HG03108 (cell line): Measurements from ENCODE around the gene ELK3.

Experiments
- ATAC-seq: cut with Tn5 transposase; IDR thresholded peaks from one replicate; pipeline ENCODE4 v1.9.1; 2021; ENCODE audit warnings: moderate library complexity; ENCODE audit not compliant: unreplicated experiment

The ELK3 gene

DNA sequence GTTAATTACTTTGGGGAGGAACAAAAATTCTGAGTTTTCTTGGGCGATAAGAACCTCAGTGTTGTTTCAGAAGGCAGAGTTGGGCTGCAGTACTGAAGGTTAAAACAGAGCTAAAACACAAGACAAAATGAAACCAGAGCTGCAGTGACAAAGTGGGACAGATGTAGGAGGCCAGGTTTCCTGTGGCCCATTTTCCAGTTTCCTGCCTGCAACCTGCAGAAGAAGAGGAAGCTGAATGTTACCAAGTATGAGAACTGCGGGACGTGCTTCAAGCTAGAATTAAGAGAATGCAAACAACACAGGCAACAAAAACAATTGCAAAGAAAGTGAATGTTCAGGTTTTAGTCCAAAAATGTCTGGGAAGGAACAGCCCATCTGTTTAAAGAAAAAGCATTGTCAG is 17.8 kb downstream of the ELK3 start:
- no peak for ATAC-seq

DNA sequence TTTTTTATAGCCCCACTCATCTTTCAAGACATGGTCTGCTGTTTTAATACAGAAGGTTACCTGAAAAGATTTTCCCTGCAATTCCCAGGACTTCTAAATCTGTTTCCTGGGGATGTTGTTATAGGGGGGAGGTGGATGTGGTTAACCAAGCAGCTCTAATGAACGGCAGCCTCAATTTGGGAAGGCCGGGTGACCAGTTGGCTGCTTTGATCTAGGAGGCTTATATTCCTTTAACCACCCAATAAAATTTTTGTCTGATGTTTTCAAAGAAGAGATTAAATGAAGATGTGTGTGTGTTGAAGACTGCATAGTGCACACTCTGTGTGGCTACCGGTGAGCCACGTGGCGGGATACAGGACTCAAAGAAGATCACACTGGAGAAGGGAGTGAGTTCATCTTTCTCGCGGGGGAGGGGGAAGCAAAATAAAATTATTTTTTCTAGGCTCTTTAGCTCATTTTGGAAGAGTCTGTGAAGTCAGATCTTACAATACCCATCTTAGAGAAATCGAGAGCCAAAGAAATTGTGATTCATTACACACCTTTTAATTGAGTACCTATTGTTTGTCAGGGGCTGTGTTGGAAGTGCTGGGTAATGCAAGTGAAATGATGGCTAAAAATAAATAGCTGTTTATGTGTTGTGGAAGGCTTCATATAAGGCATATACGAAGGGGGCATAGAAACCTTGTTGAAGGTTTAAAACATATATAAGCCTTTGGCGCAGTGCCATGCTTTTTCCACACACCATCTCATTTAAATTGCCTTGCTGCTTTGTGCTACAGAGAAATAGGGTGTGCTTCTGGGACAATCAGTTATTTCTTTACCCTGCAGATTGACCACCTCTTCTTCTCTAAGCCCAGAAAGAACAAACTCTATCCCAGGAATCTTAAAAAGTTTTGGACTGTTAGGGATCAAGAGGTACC is 18.5 kb downstream of the ELK3 start:
- no peak for ATAC-seq

DNA sequence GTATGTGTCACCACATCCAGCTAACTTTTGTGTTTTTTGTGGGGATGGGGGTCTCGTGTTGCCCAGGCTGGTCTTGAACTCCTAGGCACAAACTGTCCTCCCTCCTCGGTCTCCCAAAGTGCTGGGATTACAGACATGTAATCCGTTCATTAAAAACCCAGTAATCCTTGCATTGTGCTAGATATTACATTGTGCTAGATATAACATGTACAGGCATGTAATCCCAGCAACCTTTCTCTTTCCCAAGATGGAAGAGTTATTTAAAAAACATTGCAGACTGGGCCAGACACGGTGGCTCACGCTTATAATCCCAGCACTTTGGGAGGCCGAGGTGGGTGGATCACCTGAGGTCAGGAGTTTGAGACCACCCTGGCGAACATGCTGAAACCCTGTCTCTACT is 19.7 kb downstream of the ELK3 start:
- ATAC-seq, result no peak

DNA sequence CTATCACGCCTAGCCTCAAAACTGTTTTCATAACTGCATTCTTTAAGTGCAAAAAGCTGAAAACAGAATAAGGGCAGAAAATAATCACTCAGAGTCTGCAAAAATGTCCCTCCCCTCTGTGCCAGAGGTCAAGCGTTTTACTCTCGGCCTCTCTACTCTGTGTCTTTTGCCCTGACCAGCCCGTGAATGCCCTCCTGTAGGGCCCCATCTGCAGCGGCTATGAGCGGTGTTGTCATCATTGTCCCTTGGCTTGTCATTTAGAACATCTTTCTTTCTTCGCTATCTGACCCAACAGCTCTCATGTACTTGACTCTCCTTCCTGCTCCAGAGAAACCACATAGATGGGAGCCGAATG is 21.7 kb downstream of the ELK3 start:
- ATAC-seq, result no peak

DNA sequence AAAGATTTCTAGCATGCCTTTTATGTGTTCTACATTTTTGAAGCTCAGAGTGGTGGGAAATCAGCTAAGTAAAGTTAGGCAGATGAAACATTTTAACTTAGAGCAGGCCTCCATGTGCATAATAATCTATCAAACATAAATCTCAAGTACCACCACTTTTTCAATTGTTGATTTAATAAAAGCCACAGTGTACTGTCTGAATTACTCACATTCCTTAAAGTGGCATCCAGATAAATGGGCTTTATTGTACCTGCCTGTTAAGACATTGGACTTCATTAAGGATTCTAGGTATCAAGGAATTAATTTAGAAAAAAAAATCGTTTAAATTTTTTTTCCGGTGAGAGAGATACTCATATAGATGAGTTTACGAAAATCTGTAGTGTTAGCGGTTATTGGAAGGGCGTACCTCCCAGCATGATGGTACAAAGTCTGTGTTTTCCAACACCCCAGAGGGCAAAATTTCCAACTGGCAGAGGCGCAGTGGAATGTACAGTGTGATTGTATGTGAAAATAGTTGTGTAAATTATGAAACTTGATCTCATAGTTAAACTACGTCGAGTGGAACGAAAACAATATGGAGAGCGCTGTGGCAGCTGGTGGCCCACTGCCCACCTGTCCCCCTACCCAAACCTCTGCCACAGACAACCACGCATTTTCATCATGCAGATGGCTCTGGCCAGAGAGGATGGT is 25.0 kb downstream of the ELK3 start:
- ATAC-seq, result no peak

DNA sequence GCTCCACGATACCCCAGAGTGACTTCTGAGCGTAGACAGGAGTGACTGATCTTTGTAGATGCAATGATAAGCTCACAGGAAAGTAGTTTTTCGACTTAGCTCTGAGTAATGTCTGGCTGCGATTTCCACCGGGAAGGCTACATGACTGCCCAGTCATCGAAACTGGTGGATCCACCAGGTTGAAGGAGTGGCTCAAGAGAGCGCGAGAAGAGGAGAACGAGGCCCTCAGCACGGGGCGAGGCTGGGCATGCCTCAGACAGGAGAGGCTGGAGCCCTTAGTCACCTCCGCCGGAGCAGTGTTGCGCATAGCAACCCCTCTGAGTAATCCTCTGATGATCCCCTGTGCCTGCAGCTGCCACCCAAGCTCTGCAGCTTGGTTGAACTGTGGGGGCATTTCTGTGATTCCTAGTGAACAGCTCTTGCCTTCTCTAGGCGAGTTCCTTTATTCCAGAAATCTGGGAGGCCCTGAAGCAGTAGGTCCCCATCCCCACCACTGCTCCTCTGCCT is 25.6 kb downstream of the ELK3 start:
- no peak for ATAC-seq

DNA sequence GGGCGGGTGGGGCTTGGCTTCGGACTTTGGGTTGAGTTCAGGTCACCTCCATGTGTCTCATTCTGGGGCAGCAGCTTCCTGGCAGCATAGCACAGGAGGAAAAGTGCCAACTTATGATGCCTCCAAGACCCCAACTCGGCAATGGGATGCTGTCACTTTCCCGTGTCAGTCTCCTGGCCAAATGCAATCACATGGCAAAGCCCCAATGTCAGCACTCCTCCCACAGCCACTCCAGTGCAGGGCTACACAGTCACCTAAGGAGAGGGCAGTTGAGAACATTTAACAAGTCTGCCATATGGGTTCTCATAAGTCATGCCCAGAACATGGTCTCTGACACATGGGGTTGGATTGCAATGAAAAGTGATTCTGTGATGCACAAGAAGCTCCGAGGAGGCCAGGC is 26.7 kb downstream of the ELK3 start:
- ATAC-seq, result no peak

DNA sequence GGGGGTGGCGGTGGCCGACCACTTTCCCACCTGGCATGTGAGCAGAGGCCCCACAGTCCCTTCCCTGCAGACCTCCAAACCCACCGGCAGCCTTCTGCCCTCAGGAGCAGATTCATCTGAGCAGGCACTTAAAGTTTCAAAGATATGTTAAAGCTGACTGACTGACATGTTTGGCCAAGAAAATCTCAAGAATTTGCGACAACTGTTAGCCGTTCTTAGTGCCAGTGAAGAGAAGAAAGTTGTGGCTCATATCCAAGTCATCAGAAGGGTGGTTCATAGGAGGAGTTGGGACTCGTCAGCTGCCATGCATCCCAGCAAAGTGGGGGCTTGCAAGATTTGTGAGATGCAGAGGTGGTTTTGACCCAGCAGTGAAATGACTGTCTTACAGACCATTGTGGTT is 27.2 kb downstream of the ELK3 start:
- ATAC-seq, result no peak

DNA sequence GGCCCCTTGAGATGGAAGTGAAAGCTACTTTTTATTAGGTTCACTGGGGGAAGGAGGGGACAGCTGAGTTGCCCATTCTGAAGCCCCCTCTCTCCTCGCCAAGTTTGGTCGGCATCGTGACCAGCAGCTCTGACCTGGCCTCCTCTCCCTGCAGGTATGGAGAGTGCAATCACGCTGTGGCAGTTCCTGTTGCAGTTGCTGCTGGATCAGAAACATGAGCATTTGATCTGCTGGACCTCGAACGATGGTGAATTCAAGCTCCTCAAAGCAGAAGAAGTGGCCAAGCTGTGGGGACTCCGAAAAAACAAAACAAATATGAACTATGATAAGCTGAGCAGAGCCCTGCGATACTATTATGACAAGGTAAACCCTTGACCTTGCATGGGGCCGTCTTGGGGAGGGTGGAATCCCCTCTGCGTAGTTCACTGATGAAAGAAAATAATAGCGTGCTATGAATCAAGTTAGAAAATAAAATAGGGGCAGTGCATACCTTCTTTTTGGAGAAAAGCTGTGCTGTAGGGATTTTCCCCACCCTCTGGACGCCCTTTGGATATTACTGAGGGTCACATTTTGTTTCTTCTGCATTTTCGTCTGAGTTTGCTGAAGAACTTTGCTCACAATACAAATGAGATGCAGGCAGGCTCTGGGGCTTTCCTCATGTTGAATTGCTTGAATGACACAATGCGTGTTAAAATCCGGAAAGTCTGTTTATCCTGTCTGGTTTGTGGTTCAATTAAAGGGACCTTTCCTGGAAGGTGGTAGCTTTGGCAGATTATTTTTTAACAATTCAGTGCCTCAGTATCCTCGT is 29.4 kb downstream of the ELK3 start:
- no peak for ATAC-seq

DNA sequence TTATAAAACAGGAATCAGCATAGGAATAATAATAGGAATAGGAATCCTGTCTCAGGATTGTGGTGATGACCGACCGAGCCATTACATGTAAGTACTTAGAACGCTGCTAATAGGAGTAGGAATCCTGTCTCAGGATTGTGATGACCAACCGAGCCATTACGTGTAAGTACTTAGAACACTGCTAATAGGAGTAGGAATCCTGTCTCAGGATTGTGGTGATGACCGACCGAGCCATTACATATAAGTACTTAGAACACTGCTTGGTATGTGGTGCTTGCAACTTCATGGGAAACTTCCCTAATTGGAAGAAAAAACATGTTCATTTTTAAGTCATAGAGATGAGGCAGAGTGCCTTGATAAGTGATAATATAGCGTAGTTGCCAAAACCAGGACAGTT is 30.0 kb downstream of the ELK3 start:
- no peak for ATAC-seq

DNA sequence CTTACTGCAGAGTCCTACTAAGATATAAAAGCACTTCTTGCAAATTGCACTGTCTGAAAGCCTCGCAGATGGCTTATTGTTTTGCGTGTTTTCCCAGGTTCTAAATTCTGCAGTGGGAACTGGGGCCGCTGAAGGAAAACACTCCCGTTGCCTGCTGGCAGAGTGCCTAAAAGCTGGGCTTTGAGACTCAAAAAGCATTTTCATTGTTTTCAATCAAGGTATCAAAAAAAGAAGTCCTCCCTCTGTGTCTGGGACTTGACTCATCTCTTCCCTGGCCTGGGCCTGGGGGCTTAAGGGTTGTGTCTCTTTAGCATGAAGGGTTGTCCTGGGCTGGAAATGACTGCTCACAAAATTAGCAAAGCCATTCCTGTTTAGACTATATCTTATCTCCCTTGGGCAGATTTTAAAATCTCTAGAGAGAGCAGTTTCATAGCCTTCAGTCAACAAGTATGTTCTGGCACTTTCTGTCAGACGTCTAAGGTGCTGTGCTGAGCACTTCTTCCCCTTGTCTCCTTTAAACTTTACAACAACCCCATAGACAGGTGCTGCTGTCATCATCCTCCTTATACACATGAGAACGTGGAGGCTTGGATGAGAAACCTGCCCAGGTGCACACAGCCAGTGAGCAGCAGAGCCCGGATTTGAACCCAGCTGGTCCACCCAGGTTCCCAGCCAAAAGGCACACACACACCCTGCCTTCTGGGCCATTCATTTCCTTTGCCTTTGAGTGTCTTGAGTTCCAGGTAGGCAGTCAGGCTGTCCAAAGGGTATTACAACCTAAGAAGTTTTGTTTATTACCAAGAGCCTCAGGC is 31.1 kb downstream of the ELK3 start:
- no peak for ATAC-seq

DNA sequence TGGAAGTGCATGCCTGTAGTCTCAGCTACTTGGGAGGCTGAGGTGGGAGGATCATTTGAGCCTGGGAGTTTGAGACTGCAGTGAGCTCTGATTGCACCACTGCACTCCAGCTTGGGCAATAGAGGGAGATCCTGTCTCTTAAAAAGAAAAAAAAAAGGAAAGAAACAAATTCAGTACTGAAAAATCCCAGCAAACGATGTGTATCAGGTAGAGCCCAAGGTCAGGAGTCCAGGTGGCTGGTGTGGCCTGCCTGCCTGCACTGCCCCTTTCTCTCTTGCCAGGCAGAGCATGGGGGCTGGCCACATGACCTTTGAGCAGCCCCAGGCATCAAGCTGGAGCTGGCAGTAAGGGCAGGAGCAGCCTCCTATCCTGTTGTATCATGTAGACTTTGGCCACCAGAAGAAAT is 31.8 kb downstream of the ELK3 start:
- ATAC-seq, result no peak

DNA sequence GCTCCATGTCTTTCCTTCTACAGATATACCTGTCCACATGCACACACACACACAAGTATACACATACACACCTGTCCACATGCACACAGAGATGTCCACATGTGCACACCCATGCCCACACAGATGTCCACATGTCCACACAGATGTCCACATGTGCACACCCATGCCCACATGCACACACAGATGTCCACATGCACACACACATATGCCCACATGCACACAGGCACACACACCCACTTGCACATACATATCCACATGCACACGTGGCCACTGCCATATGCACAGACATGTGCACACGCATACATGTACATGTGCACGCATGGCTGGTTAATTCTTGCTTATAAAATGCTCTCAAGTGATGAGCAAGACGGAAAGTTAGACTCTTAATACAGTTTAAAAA is 32.2 kb downstream of the ELK3 start:
- ATAC-seq, result no peak

DNA sequence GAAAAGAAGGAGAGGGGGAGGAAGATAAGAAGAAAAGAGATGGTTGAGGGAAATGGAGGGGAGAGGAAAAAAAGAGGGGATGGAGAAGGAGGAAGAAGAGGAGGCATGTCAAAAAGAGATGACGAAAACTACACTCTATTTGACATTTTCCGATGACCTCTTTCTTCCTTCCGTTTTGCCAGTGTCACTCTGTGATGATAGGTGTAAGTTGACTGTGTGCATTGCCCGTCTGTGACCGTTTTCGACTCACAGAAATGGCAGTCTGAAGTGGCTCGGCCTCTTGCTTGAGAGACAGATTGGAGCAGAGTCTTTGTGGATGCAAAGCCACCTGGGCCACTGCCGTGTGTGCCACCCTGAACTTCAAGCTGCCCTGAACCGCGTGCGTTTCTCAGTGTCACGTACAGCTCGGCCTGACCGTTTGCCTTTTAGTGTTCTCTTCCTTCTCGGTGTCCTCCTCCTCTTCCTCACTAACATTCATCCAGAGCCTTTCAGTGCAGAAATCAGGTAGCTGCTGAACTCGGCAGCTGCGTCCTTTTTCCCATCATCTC is 32.7 kb downstream of the ELK3 start:
- ATAC-seq, result no peak

DNA sequence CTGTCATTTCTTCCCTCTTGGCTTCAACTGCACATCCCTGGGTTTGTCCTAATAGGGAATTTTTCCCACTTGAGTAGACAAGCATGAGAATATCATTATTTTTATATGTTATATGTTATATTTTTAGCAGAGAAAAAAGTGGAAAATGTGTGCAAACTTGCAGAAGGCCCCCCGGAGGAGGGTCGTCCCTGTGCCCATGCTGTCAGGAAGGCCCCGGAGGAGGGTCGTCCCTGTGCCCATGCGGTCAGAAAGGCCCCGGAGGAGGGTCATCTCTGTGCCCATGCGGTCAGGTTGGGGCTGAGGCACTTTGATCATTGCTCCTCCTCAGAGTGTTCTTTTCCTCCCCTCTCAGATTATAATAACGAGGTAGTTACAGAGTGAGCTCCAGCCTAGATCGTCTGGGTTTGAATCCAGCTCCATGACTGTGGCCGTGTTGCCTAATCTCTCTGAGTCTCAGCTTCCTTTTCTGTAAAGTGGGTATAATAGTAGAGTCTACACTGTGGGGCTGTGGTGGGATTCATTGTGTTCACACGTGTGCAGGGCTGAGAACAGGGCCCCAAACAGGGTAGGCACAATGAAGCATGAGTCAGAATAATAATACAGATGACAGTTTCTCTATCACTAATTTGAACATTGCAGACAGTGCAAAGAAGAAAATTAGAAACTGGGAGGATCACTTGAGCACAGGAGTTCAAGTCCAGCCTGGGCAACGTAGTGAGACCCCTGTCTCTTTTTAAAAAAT is 33.4 kb downstream of the ELK3 start:
- ATAC-seq, result no peak

DNA sequence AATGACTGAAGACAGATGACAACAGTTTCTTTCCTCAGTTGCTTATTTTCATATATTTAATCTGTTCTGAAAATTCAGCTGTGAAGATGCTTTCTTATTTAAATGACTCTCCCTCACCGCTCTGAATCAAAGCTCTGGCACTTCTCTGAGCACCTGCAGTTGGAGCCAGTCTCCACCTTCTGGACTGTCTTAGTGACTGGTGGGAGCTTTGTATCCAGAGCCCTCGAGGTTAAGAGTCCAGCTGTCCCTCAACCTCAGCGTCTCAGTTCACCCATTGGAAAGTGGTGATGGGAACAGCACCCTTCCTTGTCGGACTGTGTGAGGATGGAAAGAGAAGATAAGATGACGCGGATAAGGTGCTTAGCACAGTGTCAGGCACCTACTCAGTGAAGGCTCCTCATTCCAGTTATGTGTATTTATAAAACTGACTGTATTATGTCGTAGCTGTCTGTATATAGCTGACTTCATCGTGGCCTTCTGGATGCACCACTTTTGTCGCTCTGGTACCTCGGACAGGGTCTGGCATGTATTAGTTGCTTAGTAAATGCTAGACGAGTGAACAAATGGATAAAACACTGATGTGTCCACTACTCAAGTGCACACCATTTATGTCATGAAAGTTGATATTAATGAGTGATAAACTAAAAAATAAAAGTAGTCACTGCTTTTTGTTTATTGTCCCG is 34.5 kb downstream of the ELK3 start:
- no peak for ATAC-seq

DNA sequence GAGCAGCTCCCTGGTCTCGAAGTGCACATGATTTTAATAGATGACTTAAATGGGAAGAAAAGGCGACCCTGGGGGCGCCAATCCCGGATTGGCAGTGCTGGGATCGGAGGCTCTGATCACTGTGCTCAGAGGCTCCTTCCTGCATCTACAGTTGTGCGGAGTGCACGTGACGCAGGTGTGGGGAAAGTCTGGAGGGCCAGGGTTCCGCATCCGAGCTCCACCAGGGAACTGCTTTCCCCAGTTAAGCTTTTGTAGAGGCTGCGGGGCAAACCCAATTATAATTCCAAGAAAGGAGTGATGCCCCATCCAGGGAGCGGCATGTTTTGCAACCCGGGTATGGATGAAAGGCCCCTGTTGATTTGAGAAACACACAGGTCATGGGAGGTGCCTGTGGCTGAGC is 36.5 kb downstream of the ELK3 start:
- ATAC-seq, result no peak

DNA sequence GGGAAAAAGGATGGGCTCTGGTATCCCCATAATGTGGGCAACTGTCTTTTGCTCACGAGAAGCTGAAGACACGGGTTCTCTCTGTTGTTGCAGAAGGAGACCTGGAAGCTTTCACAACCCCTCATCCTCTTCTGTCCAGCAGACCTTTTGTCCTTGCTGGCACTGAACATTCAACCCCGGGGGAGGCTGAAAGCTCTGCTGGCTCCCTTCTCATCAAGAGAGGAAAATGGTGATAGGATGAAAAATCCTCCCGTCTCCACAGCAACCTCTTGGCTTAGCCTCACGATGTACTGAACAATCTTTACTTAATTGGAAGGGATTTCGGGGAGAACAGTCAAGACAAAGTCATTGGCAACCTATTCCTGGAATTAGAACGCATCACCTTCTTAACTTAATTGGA is 39.0 kb downstream of the ELK3 start:
- ATAC-seq, result no peak

DNA sequence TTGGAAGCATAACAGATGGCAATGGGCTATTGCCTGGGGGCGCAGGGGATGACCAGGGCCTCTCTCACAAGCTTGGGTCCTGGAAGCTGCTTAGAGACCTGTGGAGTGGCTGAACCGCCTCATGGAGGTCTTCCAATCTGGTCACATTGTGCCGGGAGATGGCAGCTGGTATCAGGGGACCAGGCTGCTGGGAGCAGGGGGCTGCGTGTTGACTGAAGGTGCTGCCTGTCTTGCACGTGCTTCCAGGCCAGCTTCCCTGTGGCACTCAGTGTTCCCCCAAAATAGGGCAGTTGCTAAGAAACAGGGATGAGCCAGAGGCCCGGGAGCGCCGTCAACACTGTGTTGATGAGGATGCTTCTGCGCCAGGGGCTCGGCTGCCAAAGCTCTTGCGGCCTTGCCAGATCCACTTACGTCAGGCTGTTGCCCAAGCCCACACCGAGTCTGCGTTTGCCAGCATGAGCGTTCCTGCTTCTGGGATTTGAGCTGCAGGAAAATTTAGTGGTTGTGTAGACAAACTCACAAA is 39.8 kb downstream of the ELK3 start:
- ATAC-seq, result no peak
